Astrocyte of the cerebellum (primary cell): Measurements from ENCODE around the gene SNED1.

Experiments
- DNase-seq: peaks from one replicate; pipeline ENCODE4 v3.0.0-alpha.2; 2011; ENCODE audit warnings: low read depth
- H3K4me3 ChIP-seq: 2 replicates; pipeline ENCODE4 v1.5.1; 2011; ENCODE audit warnings: mild to moderate bottlenecking, low read depth, low read length, moderate library complexity
- CTCF ChIP-seq: IDR thresholded peaks from 2 replicates; pipeline ENCODE4 v1.5.1; 2012; ENCODE audit warnings: low read length, low read depth, moderate library complexity, mild to moderate bottlenecking; ENCODE audit errors: missing control alignments
- in situ Hi-C: cut with HindIII; loops from 2 replicates; pipeline ENCODE4 v1.10.0; 2017; ENCODE audit warnings: low sequenced_read_pairs

The SNED1 gene

DNA sequence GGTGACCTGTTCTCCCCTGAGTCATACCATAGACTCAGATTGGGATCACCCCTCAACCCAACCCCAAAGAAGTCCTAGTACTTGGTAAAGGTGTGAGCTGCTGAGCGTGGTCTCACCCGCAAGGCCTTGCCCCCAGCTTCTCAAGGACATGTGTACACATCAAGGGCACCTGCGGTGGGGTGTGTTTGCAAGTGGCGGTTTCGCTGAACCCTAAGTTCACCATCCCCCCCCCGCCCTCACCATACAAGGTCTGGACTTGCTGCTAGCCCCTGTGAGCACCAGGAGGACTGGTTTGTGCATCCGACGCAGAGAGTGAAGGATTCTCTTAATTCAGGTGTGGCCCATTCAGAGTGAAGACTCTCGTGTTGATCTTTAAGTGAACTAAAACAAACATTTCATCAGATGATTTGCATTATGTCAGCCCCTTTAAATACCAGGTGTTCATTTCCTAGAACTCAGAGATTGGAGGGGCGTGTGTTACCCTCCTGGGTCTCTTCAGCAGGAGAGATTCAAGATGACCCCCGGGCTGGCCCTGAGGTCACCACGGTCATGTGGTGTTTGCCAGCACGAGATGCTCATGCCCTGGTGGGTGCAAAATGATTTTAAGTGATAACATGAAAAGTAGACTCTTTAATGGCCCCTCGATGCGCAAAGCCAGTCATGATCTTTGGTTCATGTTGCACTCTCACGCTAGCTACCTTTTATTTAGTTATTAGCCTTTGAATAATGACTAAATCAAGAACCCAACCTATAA, 75.8 kb downstream of the SNED1 start:
- no peak overlapping the region for H3K4me3 ChIP-seq
- DNase-seq: no peak
- in situ Hi-C loops: no loop called here
- no peak for TF ChIP-seq CTCF

GRCh38 chr2:241074901-241075540, 76.6 kb downstream of the SNED1 start:
- no peak overlapping the region for H3K4me3 ChIP-seq
- TF ChIP-seq CTCF: no peak
- no peak for DNase-seq
- in situ Hi-C loops: loop anchor here (25.0 kb wide), 1 partner anchor 138 kb away; no protein-coding TSS in a partner anchor

DNA sequence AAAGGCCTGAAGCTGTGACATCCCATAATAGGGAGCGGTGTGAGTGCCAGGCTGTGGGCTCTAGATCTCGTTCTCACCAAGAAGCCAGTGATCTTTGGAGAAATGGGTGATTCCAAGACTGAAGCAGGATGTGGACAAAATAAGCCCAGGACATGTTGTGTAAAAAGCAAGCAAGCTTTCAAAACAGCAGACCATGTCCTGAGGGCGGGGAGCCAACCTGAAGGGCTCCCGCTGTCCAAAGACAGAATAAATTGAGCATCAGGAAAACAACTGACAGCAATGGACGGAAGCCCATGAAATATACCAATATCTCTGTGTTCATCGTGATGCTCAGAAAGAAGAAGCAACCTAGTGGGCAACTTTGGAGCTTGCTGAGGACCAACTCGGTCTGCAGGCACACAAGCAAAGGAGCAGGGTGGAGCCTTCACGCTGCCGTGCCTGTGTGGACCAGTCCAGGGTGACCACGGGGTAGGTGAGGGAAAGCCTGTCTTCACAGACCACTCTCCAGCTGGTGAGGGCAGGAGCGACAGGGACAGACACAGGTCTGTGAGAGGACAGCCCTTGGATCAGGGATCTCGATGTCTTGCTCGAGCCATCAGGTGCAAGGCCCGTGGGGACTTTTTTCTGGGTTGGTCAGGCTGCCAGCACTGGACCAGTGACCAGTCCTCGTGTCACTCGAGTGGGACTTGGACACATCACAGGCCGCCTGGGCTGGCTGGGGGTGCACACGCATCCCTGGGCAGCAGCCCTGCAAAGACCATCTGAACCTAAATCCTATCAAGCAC, 82.2 kb downstream of the SNED1 start:
- no peak for DNase-seq
- TF ChIP-seq CTCF: no peak
- H3K4me3 ChIP-seq: no peak overlapping the region
- in situ Hi-C loops: loop anchor here (5.0 to 25.0 kb wide), 2 partner anchors 143 to 233 kb away; no protein-coding TSS in a partner anchor

GRCh38 chr2:241081190-241081642, 82.8 kb downstream of the SNED1 start:
- no peak for DNase-seq
- in situ Hi-C loops: loop anchor here (5.0 to 25.0 kb wide), 2 partner anchors 144 to 234 kb away; no protein-coding TSS in a partner anchor
- TF ChIP-seq CTCF: no peak
- H3K4me3 ChIP-seq: no peak overlapping the region

DNA sequence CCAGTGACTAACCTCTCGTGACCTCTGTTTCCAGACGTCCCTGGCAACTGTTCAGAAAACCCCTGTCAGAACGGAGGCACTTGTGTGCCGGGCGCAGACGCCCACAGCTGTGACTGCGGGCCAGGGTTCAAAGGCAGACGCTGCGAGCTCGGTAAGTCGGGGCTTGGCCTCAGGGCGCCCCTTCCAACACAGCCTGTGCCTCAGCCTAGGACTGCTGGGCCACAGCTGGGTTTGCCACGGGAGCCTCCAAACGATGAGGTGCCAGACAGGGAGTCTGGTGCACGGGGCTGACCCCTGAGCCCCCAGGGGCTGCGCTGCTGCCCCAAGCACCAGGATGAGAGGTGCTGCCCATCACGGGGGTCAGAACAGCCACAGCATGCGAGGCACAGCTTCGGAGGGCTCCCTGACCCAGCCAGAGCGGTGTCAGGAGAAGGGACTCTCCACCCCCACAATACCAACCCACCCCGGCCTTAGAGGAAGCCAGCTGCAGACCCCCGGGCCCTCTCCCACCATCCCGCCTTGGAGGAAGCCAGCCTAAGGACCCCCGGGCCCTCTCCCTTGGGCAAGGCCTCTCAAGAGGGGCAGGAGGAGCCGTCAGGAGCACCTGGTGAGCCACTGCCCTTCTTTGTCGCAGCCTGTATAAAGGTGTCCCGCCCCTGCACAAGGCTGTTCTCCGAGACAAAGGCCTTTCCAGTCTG, 83.4 kb downstream of the SNED1 start:
- in situ Hi-C loops: loop anchor here (5.0 to 25.0 kb wide), 2 partner anchors 144 to 234 kb away; no protein-coding TSS in a partner anchor
- no peak overlapping the region for H3K4me3 ChIP-seq
- DNase-seq: no peak
- no peak for TF ChIP-seq CTCF
